Left lung (tissue), 10 donors: ENCODE results near the gene TMEM209. TPM values are rescaled to one million over a fixed set of nuclear protein-coding genes. Genes with fewer than 3 reads are reported as not detected.

Experiments
- ATAC-seq: fragments of 200-7000 bp; cut with Tn5 transposase; one replicate; pipeline ENCODE4 v1.9.1; 2020; ENCODE audit warnings: moderate library complexity
- DNase-seq, 4 donors: peaks; one replicate each; pipeline ENCODE4 v3.0.0-alpha.2; 2013 to 2020
- H3K27ac ChIP-seq, 2 donors: fragments of 200-600 bp; sonication (generic) in 1 of 2; one replicate each; pipeline versions ENCODE4 v1.5.0 to v1.8.0; 2020 to 2021
- H3K27me3 ChIP-seq, 2 donors: fragments of 200-600 bp; sonication (generic) in 1 of 2; one replicate each; pipeline versions ENCODE4 v1.5.0 to v1.8.0; 2020 to 2021
- H3K36me3 ChIP-seq, 2 donors: fragments of 200-600 bp; sonication (generic) in 1 of 2; one replicate each; pipeline versions ENCODE4 v1.5.0 to v1.8.0; 2020 to 2021
- H3K4me1 ChIP-seq, 2 donors: fragments of 200-600 bp; one replicate each; pipeline ENCODE4 v1.8.0; 2021
- H3K4me3 ChIP-seq, 2 donors: fragments of 200-600 bp; sonication (generic) in 1 of 2; one replicate each; pipeline versions ENCODE4 v1.5.0 to v1.8.0; 2020 to 2021; ENCODE audit warnings: mild to moderate bottlenecking in 1 of 2
- H3K9me3 ChIP-seq, 2 donors: fragments of 200-600 bp; sonication (generic) in 1 of 2; one replicate each; pipeline versions ENCODE4 v1.5.0 to v1.8.0; 2020 to 2021
- CTCF ChIP-seq, 2 donors: fragments of 200-600 bp; sonication (generic) in 1 of 2; IDR thresholded peaks; one replicate each; pipeline versions ENCODE4 v1.5.0 to v1.8.0; 2021; ENCODE audit warnings: antibody characterized with exemption in 2 of 2
- intact Hi-C, 2 donors: fragments of 100-400 bp; cut with DNase I; formaldehyde crosslinking; loops; one replicate each; pipeline versions ENCODE4 v1.11.2 to v1.14.2; 2022
- polyA plus RNA-seq, 6 donors: library from polyadenylated mRNA; unstranded; fragments of 120-200 nt; gene quantifications; one replicate each; pipeline ENCODE4 v1.2.1, GENCODE V29; 2013; ENCODE audit not compliant: insufficient read length in 6 of 6
- total RNA-seq, 2 donors: library from RNA; stranded (reverse); fragmentation: NEBNext Ultra II Directional; extraction: Animal tissue kit (Norgen Biotek cat#: 25700); gene quantifications; one replicate each; pipeline ENCODE4 v1.2.1, GENCODE V29; 2021
- donor health status: DM: no; HTN: yes; CAD: no.
- donor health status: DM: no; HTN: no; CAD: no.

TMEM209 gene
- total and polyA plus RNA-seq, 8 donors, result 18.8 to 23.5 (median 20.3) TPM

- no peak for DNase-seq
- H3K36me3 ChIP-seq, result peaks cover 0 to 87% of the 10 kb centered on the region in 2 donors
- H3K27ac ChIP-seq, result no peak overlapping the region
Measured at GRCh38 chr7:130124711-130125110, 80.5 kb downstream of the TMEM209 start.

GRCh38 chr7:130123501-130123900, 81.7 kb downstream of the TMEM209 start:
- intact Hi-C loops, result no loop called here
- no peak overlapping the region for H3K27ac ChIP-seq
- no peaks in the 10 kb centered on the region for H3K27me3 ChIP-seq
- H3K9me3 ChIP-seq, result no peaks in the 10 kb centered on the region
- DNase-seq (no peak), ATAC-seq (no peak)
- no peak overlapping the region for H3K4me3 ChIP-seq
- H3K4me1 ChIP-seq, result no peaks in the 10 kb centered on the region
- H3K36me3 ChIP-seq, result peaks cover 0 to 78% of the 10 kb centered on the region in 2 donors
- no peak for TF ChIP-seq CTCF (IDR thresholded peaks at IDR 0.05)

More at GRCh38 chr7:130124711-130125110, 80.5 kb downstream of the TMEM209 start:
- Histone ChIP-seq H3K4me1 (no peaks in the 10 kb centered on the region), H3K4me3 (no peak overlapping the region), H3K9me3 (no peaks in the 10 kb centered on the region), H3K27me3 (no peaks in the 10 kb centered on the region)
- no peak for ATAC-seq
- intact Hi-C loops, result no loop called here
- TF ChIP-seq CTCF (IDR thresholded peaks at IDR 0.05), result no peak

- no peak for TF ChIP-seq CTCF (IDR thresholded peaks at IDR 0.05)
- no peaks in the 10 kb centered on the region for H3K4me1 ChIP-seq
- H3K4me3 ChIP-seq, result no peak overlapping the region
- peaks cover 0 to 36% of the 10 kb centered on the region in 2 donors for H3K36me3 ChIP-seq
- H3K27ac ChIP-seq, result no peak overlapping the region
- no peaks in the 10 kb centered on the region for H3K27me3 ChIP-seq
- ATAC-seq, result no peak
- no peaks in the 10 kb centered on the region for H3K9me3 ChIP-seq
- intact Hi-C loops, result no loop called here
- DNase-seq, result no peak
Measured at GRCh38 chr7:130118801-130119200, 86.4 kb downstream of the TMEM209 start.

GRCh38 chr7:130118294-130118693, 86.9 kb downstream of the TMEM209 start:
- intact Hi-C loops, result no loop called here
- Histone ChIP-seq H3K36me3 (peaks cover 0 to 31% of the 10 kb centered on the region in 2 donors), H3K9me3 (no peaks in the 10 kb centered on the region), H3K27ac (no peak overlapping the region), H3K27me3 (no peaks in the 10 kb centered on the region), H3K4me1 (no peaks in the 10 kb centered on the region), H3K4me3 (no peak overlapping the region)
- DNase-seq (no peak), ATAC-seq (no peak)
- no peak for TF ChIP-seq CTCF (IDR thresholded peaks at IDR 0.05)

GRCh38 chr7:130114776-130115175, 90.4 kb downstream of the TMEM209 start:
- H3K27ac ChIP-seq, result no peak overlapping the region
- intact Hi-C loops, result no loop called here
- no peak for ATAC-seq

More at GRCh38 chr7:130114776-130115175, 90.4 kb downstream of the TMEM209 start:
- TF ChIP-seq CTCF (IDR thresholded peaks at IDR 0.05), result no peak
- no peaks in the 10 kb centered on the region for H3K9me3 ChIP-seq
- H3K27me3 ChIP-seq, result no peaks in the 10 kb centered on the region
- H3K36me3 ChIP-seq, result no peaks in the 10 kb centered on the region
- H3K4me1 ChIP-seq, result no peaks in the 10 kb centered on the region
- H3K4me3 ChIP-seq, result no peak overlapping the region
- no peak for DNase-seq

Other genes starting within 250 kb of the TMEM209 start
- 10 to 100 TPM; 10.9 to 13.7 TPM for gene ZC3HC1, start 154.0 kb downstream of the TMEM209 start, total RNA-seq
- gene ZC3HC1, start 154.0 kb downstream of the TMEM209 start, polyA plus RNA-seq, result 10 to 100 TPM; 24.6 to 26.5 (median 25.7) TPM
- gene KLHDC10, start 134.9 kb downstream of the TMEM209 start, total RNA-seq, result 10 to 100 TPM; 33.3 to 36.3 TPM
- 10 to 100 TPM; 35.7 to 39.7 (median 38.5) TPM for gene KLHDC10, start 134.9 kb downstream of the TMEM209 start, polyA plus RNA-seq
- gene SSMEM1, start 2.5 kb upstream of the TMEM209 start, total RNA-seq, result not detected
- gene SSMEM1, start 2.5 kb upstream of the TMEM209 start, polyA plus RNA-seq, result under 1 TPM in 1 of 6 donors, not detected in 5; 0.18 TPM
- not detected for gene CPA2, start 61.5 kb upstream of the TMEM209 start, total RNA-seq
- gene CPA2, start 61.5 kb upstream of the TMEM209 start, polyA plus RNA-seq, result under 1 TPM; 0.20 to 0.57 (median 0.33) TPM
- 1 to 10 TPM in 1 of 2 donors, under 1 TPM in 1; 0.20 to 1.5 TPM for gene CPA4, start 87.8 kb upstream of the TMEM209 start, total RNA-seq
- under 1 TPM; 0.39 to 0.68 (median 0.56) TPM for gene CPA4, start 87.8 kb upstream of the TMEM209 start, polyA plus RNA-seq
- gene CPA5, start 139.4 kb upstream of the TMEM209 start, total RNA-seq, result not detected
- under 1 TPM; 0.13 to 0.96 (median 0.65) TPM for gene CPA5, start 139.4 kb upstream of the TMEM209 start, polyA plus RNA-seq
- gene CPA1, start 175.1 kb upstream of the TMEM209 start, total RNA-seq, result under 1 TPM in 1 of 2 donors, not detected in 1; 0.34 TPM
- 1 to 10 TPM in 3 of 6 donors, under 1 TPM in 3; 0.57 to 1.5 (median 1.0) TPM for gene CPA1, start 175.1 kb upstream of the TMEM209 start, polyA plus RNA-seq
- gene CEP41, start 235.6 kb upstream of the TMEM209 start, total RNA-seq, result 10 to 100 TPM; 12.4 to 16.0 TPM
- gene CEP41, start 235.6 kb upstream of the TMEM209 start, polyA plus RNA-seq, result 10 to 100 TPM; 28.2 to 34.2 (median 30.0) TPM